Erythroblast (primary cell): ENCODE data around the gene EFNA2.

Experiments
- GATA1 ChIP-seq: IDR thresholded peaks from 2 replicates; pipeline ENCODE4 v1.6.1; 2011; ENCODE audit warnings: low read depth, mild to moderate bottlenecking, control low read depth, low read length, moderate library complexity
- POLR2A ChIP-seq: IDR thresholded peaks from 2 replicates; pipeline ENCODE4 v1.6.1; 2011; ENCODE audit warnings: mild to moderate bottlenecking, low read length

GRCh38 chr19:1279782-1280341, 5.8 kb upstream of the EFNA2 start:
- TF ChIP-seq POLR2A (no peak), GATA1 (no peak)
